Upper lobe of left lung (tissue), 6 donors: ENCODE results near the gene EGFL8. TPM values are rescaled to one million over a fixed set of nuclear protein-coding genes. Genes with fewer than 3 reads are reported as not detected.

Experiments used
- ATAC-seq, 2 donors: fragments of 200-7000 bp; cut with Tn5 transposase; one replicate each; pipeline ENCODE4 v1.9.1; 2022; ENCODE audit warnings: mild to moderate bottlenecking in 2 of 2, moderate library complexity in 2 of 2; ENCODE audit not compliant: low FRiP score in 2 of 2
- DNase-seq, 2 donors: peaks; one replicate each; pipeline ENCODE4 v3.0.0-alpha.2; 2019 to 2020
- H3K27ac ChIP-seq, 4 donors: fragments of 200-600 bp; sonication (generic); one replicate each; pipeline ENCODE4 v1.5.1; 2016 to 2019
- H3K27me3 ChIP-seq, 4 donors: fragments of 200-600 bp; sonication (generic); one replicate each; pipeline ENCODE4 v1.5.1; 2017 to 2019
- H3K36me3 ChIP-seq, 4 donors: fragments of 200-600 bp; sonication (generic); one replicate each; pipeline ENCODE4 v1.5.1; 2016 to 2019
- H3K4me1 ChIP-seq, 4 donors: fragments of 200-600 bp; sonication (generic); one replicate each; pipeline ENCODE4 v1.5.1; 2018 to 2019
- H3K4me3 ChIP-seq, 4 donors: fragments of 200-600 bp; sonication (generic); one replicate each; pipeline ENCODE4 v1.5.1; 2017 to 2019; ENCODE audit warnings: mild to moderate bottlenecking in 2 of 4, moderate library complexity in 1 of 4
- H3K9me3 ChIP-seq, 4 donors: fragments of 200-600 bp; sonication (generic); one replicate each; pipeline ENCODE4 v1.5.1; 2018 to 2019
- EP300 ChIP-seq, 4 donors: sonication (generic); formaldehyde crosslinking; IDR thresholded peaks; one replicate each; pipeline ENCODE4 v1.5.1; 2017; ENCODE audit warnings: antibody characterized with exemption in 4 of 4, control low read depth in 2 of 4
- POLR2A ChIP-seq, 4 donors: fragments of 450-650 bp; IDR thresholded peaks; one replicate each; pipeline ENCODE4 v1.5.1; 2016 to 2017; ENCODE audit warnings: antibody characterized with exemption in 4 of 4, mild to moderate bottlenecking in 2 of 4
- POLR2AphosphoS5 ChIP-seq, 2 donors: sonication (generic); formaldehyde crosslinking; IDR thresholded peaks; one replicate each; pipeline ENCODE4 v1.5.1; 2017; ENCODE audit warnings: antibody characterized with exemption in 2 of 2
- WGBS, 2 donors: methylation state at CpG; one replicate each; pipeline ENCODE4 v1.1.5; 2017 to 2018; 5-methylcytosine and 5-hydroxymethylcytosine counted together
- total RNA-seq, 6 donors: library from RNA; depleted of rRNA in 4 of 6; stranded (reverse); fragments of >200 nt in 4 of 6; gene quantifications; one replicate each; pipeline versions ENCODE4 v1.1.0 to v1.2.1, GENCODE V29; 2016 to 2021
- TF ChIP-seq, protein P1 (sequence below), 6 experiments: fragments of 450-650 bp in 4 of 6; fragments of 200-600 bp in 2 of 6; sonication (generic) in 2 of 6; IDR thresholded peaks; one replicate each; pipeline ENCODE4 v1.5.1; 2016 to 2019; ENCODE audit warnings: antibody characterized with exemption in 6 of 6
- donor health status: DM: no; HTN: no; CAD: no; lungs with moderate emphysema.
- donor health status: DM: no; HTN: yes; CAD: no; lungs with severe emphysema.

The EGFL8 gene
- total RNA-seq, 6 donors from 2014 or later: 6.1 to 37.7 (median 9.6) TPM

DNA sequence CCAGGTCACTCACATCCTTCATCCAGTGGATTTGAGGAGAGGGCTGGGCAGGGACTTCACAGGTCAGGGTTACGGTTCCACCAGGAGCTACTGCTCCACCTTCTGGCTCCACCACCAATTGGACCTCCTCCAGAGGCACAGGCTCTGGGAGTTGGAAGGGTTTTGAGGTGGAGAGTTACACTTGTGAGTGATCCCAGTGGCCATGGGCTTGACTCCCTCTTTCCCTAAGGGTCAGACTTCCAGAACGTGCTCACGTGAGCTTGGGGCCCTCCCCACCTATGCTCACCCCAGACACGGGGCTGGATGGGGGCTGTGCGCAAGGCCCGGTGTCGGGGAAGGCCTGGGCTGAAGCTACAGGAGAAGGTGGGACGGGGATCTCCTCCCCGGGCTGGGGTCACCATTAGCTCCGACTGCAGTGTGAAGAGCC, 18.2 kb downstream of the EGFL8 start:
- Histone ChIP-seq H3K4me1 (peaks cover 43 to 62% (median 54%) of the 10 kb centered on the region in 4 donors), H3K4me3 (peak overlapping the region in 3 of 4 donors; percentile 18 to 41 (median 20)), H3K27ac (peak overlapping the region; percentile 72 to 98 (median 95)), H3K9me3 (no peaks in the 10 kb centered on the region), H3K27me3 (no peaks in the 10 kb centered on the region), H3K36me3 (peaks cover 7 to 53% (median 32%) of the 10 kb centered on the region in 4 donors)
- ATAC-seq: no peak
- WGBS, 2 donors: 82 to 92% methylated on average over 10 of the region's 10 CpGs
- TF ChIP-seq POLR2AphosphoS5 (IDR thresholded peaks at IDR 0.05) (no peak), POLR2A (IDR thresholded peaks at IDR 0.05) (no peak), EP300 (IDR thresholded peaks at IDR 0.05) (no peak)
- TF ChIP-seq, protein P1, sequence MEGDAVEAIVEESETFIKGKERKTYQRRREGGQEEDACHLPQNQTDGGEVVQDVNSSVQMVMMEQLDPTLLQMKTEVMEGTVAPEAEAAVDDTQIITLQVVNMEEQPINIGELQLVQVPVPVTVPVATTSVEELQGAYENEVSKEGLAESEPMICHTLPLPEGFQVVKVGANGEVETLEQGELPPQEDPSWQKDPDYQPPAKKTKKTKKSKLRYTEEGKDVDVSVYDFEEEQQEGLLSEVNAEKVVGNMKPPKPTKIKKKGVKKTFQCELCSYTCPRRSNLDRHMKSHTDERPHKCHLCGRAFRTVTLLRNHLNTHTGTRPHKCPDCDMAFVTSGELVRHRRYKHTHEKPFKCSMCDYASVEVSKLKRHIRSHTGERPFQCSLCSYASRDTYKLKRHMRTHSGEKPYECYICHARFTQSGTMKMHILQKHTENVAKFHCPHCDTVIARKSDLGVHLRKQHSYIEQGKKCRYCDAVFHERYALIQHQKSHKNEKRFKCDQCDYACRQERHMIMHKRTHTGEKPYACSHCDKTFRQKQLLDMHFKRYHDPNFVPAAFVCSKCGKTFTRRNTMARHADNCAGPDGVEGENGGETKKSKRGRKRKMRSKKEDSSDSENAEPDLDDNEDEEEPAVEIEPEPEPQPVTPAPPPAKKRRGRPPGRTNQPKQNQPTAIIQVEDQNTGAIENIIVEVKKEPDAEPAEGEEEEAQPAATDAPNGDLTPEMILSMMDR (IDR thresholded peaks at IDR 0.05): no peak
- peak in 1 of 2 donors; percentile 52 for DNase-seq

DNA sequence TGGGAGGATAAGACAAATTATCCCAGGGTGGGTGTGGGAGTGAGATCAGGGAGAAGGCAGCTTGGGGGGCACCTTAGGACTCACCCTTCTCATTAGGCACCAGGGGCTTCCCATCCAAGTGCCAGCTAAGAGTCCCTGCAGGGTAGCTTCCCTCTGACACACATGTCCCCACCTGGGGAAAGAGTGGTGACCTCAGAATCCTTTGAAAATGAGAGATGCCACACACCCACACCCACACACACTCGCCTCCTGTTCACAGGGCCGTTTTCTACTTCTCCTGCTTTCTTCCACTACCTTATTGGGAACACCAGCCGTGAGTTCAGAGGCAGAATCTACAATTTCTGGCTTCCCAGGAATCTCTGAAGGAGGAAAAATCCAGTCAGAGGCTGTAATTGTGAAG, 18.6 kb downstream of the EGFL8 start:
- Histone ChIP-seq H3K4me1 (peaks cover 48 to 67% (median 59%) of the 10 kb centered on the region in 4 donors), H3K9me3 (no peaks in the 10 kb centered on the region), H3K27me3 (no peaks in the 10 kb centered on the region), H3K27ac (peak overlapping the region; percentile 72 to 98 (median 95)), H3K36me3 (peaks cover 7 to 56% (median 34%) of the 10 kb centered on the region in 4 donors), H3K4me3 (peak overlapping the region in 3 of 4 donors; percentile 7 to 41 (median 20))
- TF ChIP-seq POLR2A (IDR thresholded peaks at IDR 0.05) (no peak), EP300 (IDR thresholded peaks at IDR 0.05) (no peak), POLR2AphosphoS5 (IDR thresholded peaks at IDR 0.05) (no peak)
- TF ChIP-seq, protein P1 (IDR thresholded peaks at IDR 0.05): no peak
- 76 to 85% methylated on average over 3 of the region's 3 CpGs for WGBS, 2 donors
- ATAC-seq (no peak), DNase-seq (no peak)

DNA sequence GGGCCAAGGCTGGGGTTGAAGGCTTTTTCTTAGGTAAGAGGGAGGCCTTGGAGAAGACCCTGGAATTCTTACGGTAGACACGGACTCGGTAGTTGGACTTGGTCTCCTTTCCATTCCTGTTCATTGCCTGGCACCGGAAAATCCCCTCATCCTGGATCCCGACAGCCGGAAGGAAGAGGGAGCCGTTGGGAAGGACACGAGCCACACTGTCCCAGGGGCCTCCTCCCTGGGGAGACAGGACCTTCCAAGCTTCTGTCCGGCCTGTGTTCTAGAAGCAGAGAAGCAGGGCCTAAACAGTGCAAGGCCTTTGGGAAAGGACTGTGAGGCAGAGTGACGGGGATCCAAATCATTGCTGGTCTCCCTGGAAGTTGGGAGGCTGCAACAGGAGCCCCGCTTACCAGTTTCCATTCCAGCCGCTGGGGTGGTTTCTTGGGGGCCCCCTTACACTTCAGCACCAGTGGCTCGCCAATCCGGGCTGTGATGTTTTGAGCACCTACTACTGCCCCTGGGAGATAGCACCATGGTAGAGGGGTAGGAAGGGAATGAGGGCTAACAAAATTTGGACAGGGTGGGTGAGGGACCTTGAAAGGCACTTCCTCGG, 19.2 kb downstream of the EGFL8 start:
- DNase-seq (no peak), ATAC-seq (no peak)
- H3K4me3 ChIP-seq: peak overlapping the region in 3 of 4 donors; percentile 7 to 41 (median 20)
- no peaks in the 10 kb centered on the region for H3K9me3 ChIP-seq
- H3K27ac ChIP-seq: peak overlapping the region; percentile 72 to 98 (median 95)
- 73 to 80% methylated on average over 12 to 15 of the region's 15 CpGs for WGBS, 2 donors
- H3K27me3 ChIP-seq: no peaks in the 10 kb centered on the region
- peaks cover 53 to 72% (median 64%) of the 10 kb centered on the region in 4 donors for H3K4me1 ChIP-seq
- TF ChIP-seq, protein P1 (IDR thresholded peaks at IDR 0.05): no peak
- TF ChIP-seq POLR2A (IDR thresholded peaks at IDR 0.05) (no peak), EP300 (IDR thresholded peaks at IDR 0.05) (no peak), POLR2AphosphoS5 (IDR thresholded peaks at IDR 0.05) (no peak)
- peaks cover 7 to 56% (median 36%) of the 10 kb centered on the region in 4 donors for H3K36me3 ChIP-seq

DNA sequence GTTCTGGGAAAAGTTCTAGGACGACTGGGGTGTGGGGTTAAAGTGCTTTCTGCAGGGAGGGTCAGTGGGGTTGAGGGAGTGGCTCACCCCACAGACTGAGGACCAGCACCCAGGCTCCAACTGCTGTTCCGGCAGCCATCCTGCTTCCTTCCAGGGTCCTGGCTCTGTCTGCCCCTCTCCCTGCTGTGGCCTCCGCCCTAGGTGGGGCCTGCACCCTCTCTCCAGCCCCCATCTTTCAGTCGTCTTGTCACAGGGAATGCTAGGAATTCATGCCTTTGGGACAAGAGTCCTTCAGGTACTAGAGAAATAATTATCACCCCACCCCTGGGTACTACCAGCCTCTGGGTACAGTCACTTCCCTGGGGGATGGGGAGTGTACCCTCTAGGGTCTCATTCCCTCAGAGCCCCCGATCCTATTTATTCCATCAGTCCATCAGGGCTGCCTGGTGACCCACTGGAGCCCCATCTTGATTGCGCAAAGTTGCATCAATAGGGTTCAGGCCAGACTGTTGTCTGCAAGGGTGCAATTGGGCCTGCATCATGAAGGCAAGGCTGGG, 19.8 kb downstream of the EGFL8 start, which contains the start of gene AGER:
TSS of gene AGER (minus strand) at position 170 of the 557 bp plus-strand sequence. CDS start at position 139, 31 bp downstream.
- peak within 1 kb of the TSS in 3 of 4 donors; percentile 7 to 41 (median 20) for H3K4me3 ChIP-seq
- peak within 1 kb of the TSS; percentile 72 to 98 (median 95) for H3K27ac ChIP-seq
- no peaks in the 10 kb centered on the region for H3K27me3 ChIP-seq
- WGBS, 2 donors: 58 to 61% methylated on average over 5 to 6 of the region's 6 CpGs
- H3K4me1 ChIP-seq: peaks cover 56 to 73% (median 65%) of the 10 kb centered on the region in 4 donors
- TF ChIP-seq POLR2AphosphoS5 (IDR thresholded peaks at IDR 0.05) (peak in 1 of 2 donors; percentile 34), POLR2A (IDR thresholded peaks at IDR 0.05) (peak in 1 of 4 donors; percentile 62), EP300 (IDR thresholded peaks at IDR 0.05) (no peak)
- TF ChIP-seq, protein P1 (IDR thresholded peaks at IDR 0.05): no peak
- ATAC-seq (peak in 1 of 2 donors; percentile 1), DNase-seq (no peak)
- H3K9me3 ChIP-seq: no peaks in the 10 kb centered on the region
- H3K36me3 ChIP-seq: peaks cover 7 to 56% (median 36%) of the 10 kb centered on the region in 4 donors
